Mucosa of descending colon (tissue), 3 donors: Measurements from ENCODE around the gene ADCY9. TPM values are rescaled to one million over a fixed set of nuclear protein-coding genes. Genes with fewer than 3 reads are reported as not detected.

Source experiments
- ATAC-seq: fragments of 200-7000 bp; cut with Tn5 transposase; one replicate; pipeline ENCODE4 v1.9.1; 2020; ENCODE audit warnings: mild to moderate bottlenecking, moderate library complexity
- DNase-seq, 3 donors: peaks; one replicate each; pipeline ENCODE4 v3.0.0-alpha.2; 2020
- H3K36me3 ChIP-seq: fragments of 200-600 bp; one replicate; pipeline ENCODE4 v1.8.0; 2021; ENCODE audit warnings: low read depth, mild to moderate bottlenecking
- H3K4me1 ChIP-seq: fragments of 200-600 bp; one replicate; pipeline ENCODE4 v1.8.0; 2021; ENCODE audit warnings: low read depth, mild to moderate bottlenecking
- H3K4me3 ChIP-seq: fragments of 200-600 bp; one replicate; pipeline ENCODE4 v1.8.0; 2021; ENCODE audit warnings: mild to moderate bottlenecking
- H3K9me3 ChIP-seq: fragments of 200-600 bp; one replicate; pipeline ENCODE4 v1.8.0; 2021; ENCODE audit warnings: mild to moderate bottlenecking
- CTCF ChIP-seq: fragments of 200-600 bp; IDR thresholded peaks from one replicate; pipeline ENCODE4 v1.8.0; 2022; ENCODE audit warnings: antibody characterized with exemption, mild to moderate bottlenecking
- intact Hi-C, 2 donors: fragments of 100-400 bp; cut with DNase I in 1 of 2; cut with micrococcal nuclease in 1 of 2; formaldehyde crosslinking; loops; one replicate each; pipeline versions ENCODE4 v1.11.0 to v1.11.1; 2022; cut with DNase I, micrococcal nuclease
- total RNA-seq, 3 donors: library from RNA; stranded (reverse); fragmentation: NEBNext Ultra II Directional in 2 of 3; extraction: Animal tissue kit (Norgen Biotek cat#: 25700) in 2 of 3; gene quantifications; one replicate each; pipeline versions ENCODE4 v1.2.1 to v1.2.4, GENCODE V29; 2021 to 2023
- donor health status: DM: no; HTN: no; CAD: no; lungs with moderate emphysema.
- donor health status: DM: no; HTN: no; CAD: no.
- donor health status: DM: no; HTN: yes; CAD: no.

Gene ADCY9
- total RNA-seq, 3 donors from 2014 or later = 30.0 to 50.8 (median 41.8) TPM

GRCh38 chr16:4105848-4106247, 10.4 kb downstream of the ADCY9 start:
- ATAC-seq (no peak), DNase-seq (peak in 1 of 3 donors; percentile 17)
- H3K36me3 ChIP-seq = no peaks in the 10 kb centered on the region
- no peak overlapping the region for H3K4me3 ChIP-seq
- no peak for TF ChIP-seq CTCF
- intact Hi-C loops = no loop called here
- H3K4me1 ChIP-seq = peaks cover 7% of the 10 kb centered on the region
- no peaks in the 10 kb centered on the region for H3K9me3 ChIP-seq

GRCh38 chr16:4103745-4104144, 12.5 kb downstream of the ADCY9 start:
- intact Hi-C loops = no loop called here
- H3K9me3 ChIP-seq = no peaks in the 10 kb centered on the region
- H3K4me1 ChIP-seq = peaks cover under 1% of the 10 kb centered on the region
- ATAC-seq (no peak), DNase-seq (peak in 1 of 3 donors; percentile 8)
- no peaks in the 10 kb centered on the region for H3K36me3 ChIP-seq
- no peak for TF ChIP-seq CTCF
- no peak overlapping the region for H3K4me3 ChIP-seq

- intact Hi-C loops = no loop called here
- DNase-seq = peak in 1 of 3 donors; percentile 5
- H3K9me3 ChIP-seq = no peaks in the 10 kb centered on the region
- H3K4me3 ChIP-seq = no peak overlapping the region
- H3K36me3 ChIP-seq = no peaks in the 10 kb centered on the region
- peaks cover 17% of the 10 kb centered on the region for H3K4me1 ChIP-seq
- ATAC-seq = no peak
- TF ChIP-seq CTCF = no peak
These were observed 14.6 kb downstream of the ADCY9 start for GRCh38 chr16:4101421-4102219.

GRCh38 chr16:4098501-4098900, 17.7 kb downstream of the ADCY9 start:
- ATAC-seq (peak; percentile 28), DNase-seq (no peak)
- Histone ChIP-seq H3K4me3 (no peak overlapping the region), H3K36me3 (no peaks in the 10 kb centered on the region), H3K9me3 (no peaks in the 10 kb centered on the region), H3K4me1 (peaks cover 24% of the 10 kb centered on the region)
- TF ChIP-seq CTCF = no peak
- intact Hi-C loops = no loop called here

- Histone ChIP-seq H3K9me3 (no peaks in the 10 kb centered on the region), H3K36me3 (no peaks in the 10 kb centered on the region), H3K4me1 (peaks cover 24% of the 10 kb centered on the region), H3K4me3 (no peak overlapping the region)
- no peak for TF ChIP-seq CTCF
- ATAC-seq = peak; percentile 46
- intact Hi-C loops = no loop called here
- no peak for DNase-seq
These were observed 18.4 kb downstream of the ADCY9 start for GRCh38 chr16:4097826-4098240.
